ENCODE data around the gene PPP1R3A. TPM values are rescaled to one million over a fixed set of nuclear protein-coding genes. Genes with fewer than 3 reads are reported as not detected.
"Not testable (repeated sequence)": the region's sequence is repeated elsewhere in the genome, so short reads cannot be mapped to it uniquely, and the experiment has no call there.

The PPP1R3A gene
- total RNA-seq, 1 experiment from 2014 or later = 0.07 TPM

DNA sequence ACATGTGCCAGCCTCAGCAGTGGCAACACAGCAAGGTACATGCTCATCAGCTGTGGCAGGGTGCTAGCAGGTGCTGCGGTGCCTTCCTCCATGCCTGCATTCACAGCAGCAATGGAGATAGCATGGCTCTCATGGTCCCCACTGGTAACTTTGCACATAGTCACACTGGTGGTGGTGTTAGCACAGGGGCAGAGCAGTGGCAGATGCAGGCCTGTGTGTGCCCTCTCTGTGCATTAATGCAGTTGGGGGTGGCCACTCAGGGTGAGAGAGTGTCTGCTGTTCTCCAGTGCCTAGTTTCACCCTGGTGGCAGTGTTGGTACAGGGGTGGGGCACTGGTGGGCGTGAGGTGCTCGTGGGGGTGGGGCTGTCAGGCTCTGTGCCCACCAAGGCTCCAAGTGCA is 17.7 kb upstream of the PPP1R3A start (continued):
- no peak for TF ChIP-seq GRHL2 (CRISPR knock-in tag; IDR thresholded peaks at IDR 0.05; ENCODE audit: insufficient replicate concordance, severe bottlenecking)
- no peak for TF ChIP-seq GTF2I (CRISPR knock-in tag; conservative IDR thresholded peaks at IDR 0.05)
- no peak for TF ChIP-seq RELA (CRISPR knock-in tag; IDR thresholded peaks at IDR 0.05; ENCODE audit: borderline replicate concordance)
- TF ChIP-seq NFE2L1 (CRISPR knock-in tag; IDR thresholded peaks at IDR 0.05) = no peak
- no peak for TF ChIP-seq NR3C1 (CRISPR knock-in tag; conservative IDR thresholded peaks at IDR 0.05; ENCODE audit: low read depth)
- TF ChIP-seq, protein P1, sequence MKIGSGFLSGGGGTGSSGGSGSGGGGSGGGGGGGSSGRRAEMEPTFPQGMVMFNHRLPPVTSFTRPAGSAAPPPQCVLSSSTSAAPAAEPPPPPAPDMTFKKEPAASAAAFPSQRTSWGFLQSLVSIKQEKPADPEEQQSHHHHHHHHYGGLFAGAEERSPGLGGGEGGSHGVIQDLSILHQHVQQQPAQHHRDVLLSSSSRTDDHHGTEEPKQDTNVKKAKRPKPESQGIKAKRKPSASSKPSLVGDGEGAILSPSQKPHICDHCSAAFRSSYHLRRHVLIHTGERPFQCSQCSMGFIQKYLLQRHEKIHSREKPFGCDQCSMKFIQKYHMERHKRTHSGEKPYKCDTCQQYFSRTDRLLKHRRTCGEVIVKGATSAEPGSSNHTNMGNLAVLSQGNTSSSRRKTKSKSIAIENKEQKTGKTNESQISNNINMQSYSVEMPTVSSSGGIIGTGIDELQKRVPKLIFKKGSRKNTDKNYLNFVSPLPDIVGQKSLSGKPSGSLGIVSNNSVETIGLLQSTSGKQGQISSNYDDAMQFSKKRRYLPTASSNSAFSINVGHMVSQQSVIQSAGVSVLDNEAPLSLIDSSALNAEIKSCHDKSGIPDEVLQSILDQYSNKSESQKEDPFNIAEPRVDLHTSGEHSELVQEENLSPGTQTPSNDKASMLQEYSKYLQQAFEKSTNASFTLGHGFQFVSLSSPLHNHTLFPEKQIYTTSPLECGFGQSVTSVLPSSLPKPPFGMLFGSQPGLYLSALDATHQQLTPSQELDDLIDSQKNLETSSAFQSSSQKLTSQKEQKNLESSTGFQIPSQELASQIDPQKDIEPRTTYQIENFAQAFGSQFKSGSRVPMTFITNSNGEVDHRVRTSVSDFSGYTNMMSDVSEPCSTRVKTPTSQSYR (CRISPR knock-in tag; IDR thresholded peaks at IDR 0.05) = no peak
- TF ChIP-seq, protein P2, sequence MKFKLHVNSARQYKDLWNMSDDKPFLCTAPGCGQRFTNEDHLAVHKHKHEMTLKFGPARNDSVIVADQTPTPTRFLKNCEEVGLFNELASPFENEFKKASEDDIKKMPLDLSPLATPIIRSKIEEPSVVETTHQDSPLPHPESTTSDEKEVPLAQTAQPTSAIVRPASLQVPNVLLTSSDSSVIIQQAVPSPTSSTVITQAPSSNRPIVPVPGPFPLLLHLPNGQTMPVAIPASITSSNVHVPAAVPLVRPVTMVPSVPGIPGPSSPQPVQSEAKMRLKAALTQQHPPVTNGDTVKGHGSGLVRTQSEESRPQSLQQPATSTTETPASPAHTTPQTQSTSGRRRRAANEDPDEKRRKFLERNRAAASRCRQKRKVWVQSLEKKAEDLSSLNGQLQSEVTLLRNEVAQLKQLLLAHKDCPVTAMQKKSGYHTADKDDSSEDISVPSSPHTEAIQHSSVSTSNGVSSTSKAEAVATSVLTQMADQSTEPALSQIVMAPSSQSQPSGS (CRISPR knock-in tag; IDR thresholded peaks at IDR 0.05; ENCODE audit: borderline replicate concordance, low read depth) = no peak

DNA sequence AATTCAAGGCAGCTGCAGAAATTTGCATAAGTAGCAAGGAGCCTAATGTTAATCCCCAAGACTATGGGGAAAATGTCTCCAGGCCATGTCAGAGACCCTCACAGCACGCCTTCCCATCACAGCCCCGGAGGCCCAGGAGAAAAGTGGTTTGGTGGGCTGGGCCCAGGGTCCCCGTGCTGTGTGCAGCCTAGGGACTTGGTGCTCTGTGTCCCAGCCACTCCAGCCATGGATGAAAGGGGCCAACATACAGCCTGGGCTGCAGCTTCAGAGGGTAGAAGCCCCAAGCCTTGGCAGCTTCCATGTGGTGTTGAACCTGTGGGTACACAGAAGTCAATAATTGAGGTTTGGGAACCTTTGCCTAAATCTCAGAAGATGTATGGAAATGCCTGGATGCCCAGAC is 10.6 kb upstream of the PPP1R3A start:
- Mint-ChIP-seq H3K9me3 (peaks cover 41% of the 10 kb centered on the region), H3K36me3 (peaks cover 11% of the 10 kb centered on the region)
- CTCF ChIA-PET; DNase-seq (ENCODE audit: low spot score); ATAC-seq; H3K4me1 Mint-ChIP-seq; H3K27me3 Mint-ChIP-seq (ENCODE audit: low read depth); H3K4me3 Mint-ChIP-seq; POLR2A ChIA-PET; H3K27ac Mint-ChIP-seq: not testable (repeated sequence)

- Mint-ChIP-seq H3K36me3 (peaks cover 9% of the 10 kb centered on the region), H3K4me1 (0 out of 2 replicates have a peak, but pooled peaks cover 2% of the 10 kb centered on the region), H3K9me3 (peaks cover 32% of the 10 kb centered on the region), H3K27ac (no peak overlapping the region), H3K27me3 (ENCODE audit: low read depth) (no peaks in the 10 kb centered on the region), H3K4me3 (no peak overlapping the region)
- DNase-seq (ENCODE audit: low spot score) (no peak), ATAC-seq (no peak)
- ChIA-PET CTCF (no interaction called here), POLR2A (no interaction called here)
- TF ChIP-seq TCF7 (CRISPR knock-in tag; IDR thresholded peaks at IDR 0.05; ENCODE audit: low read depth) (no peak), ZNF138 (CRISPR knock-in tag; conservative IDR thresholded peaks at IDR 0.05) (no peak), NR2C2 (CRISPR knock-in tag; IDR thresholded peaks at IDR 0.05) (no peak), ESRRA (CRISPR knock-in tag; IDR thresholded peaks at IDR 0.05; ENCODE audit: borderline replicate concordance) (no peak), MXD4 (CRISPR knock-in tag; IDR thresholded peaks at IDR 0.05; ENCODE audit: borderline replicate concordance) (no peak), JAZF1 (CRISPR knock-in tag; IDR thresholded peaks at IDR 0.05) (no peak), SMAD4 (CRISPR knock-in tag; IDR thresholded peaks at IDR 0.05) (no peak), OVOL2 (CRISPR knock-in tag; IDR thresholded peaks at IDR 0.05; ENCODE audit: borderline replicate concordance) (no peak), ZNF219 (CRISPR knock-in tag; IDR thresholded peaks at IDR 0.05; ENCODE audit: borderline replicate concordance) (no peak), GRHL2 (CRISPR knock-in tag; IDR thresholded peaks at IDR 0.05; ENCODE audit: insufficient replicate concordance, severe bottlenecking) (no peak), ERG (CRISPR knock-in tag; IDR thresholded peaks at IDR 0.05) (no peak), HMGXB4 (CRISPR knock-in tag; IDR thresholded peaks at IDR 0.05) (no peak), NFYB (CRISPR knock-in tag; conservative IDR thresholded peaks at IDR 0.05; ENCODE audit: low read depth) (no peak), IRF2 (CRISPR knock-in tag; IDR thresholded peaks at IDR 0.05; ENCODE audit: borderline replicate concordance, low read depth) (no peak), ZMAT4 (CRISPR knock-in tag; IDR thresholded peaks at IDR 0.05) (no peak), TEAD4 (CRISPR knock-in tag; IDR thresholded peaks at IDR 0.05) (no peak)
- TF ChIP-seq, protein P3, sequence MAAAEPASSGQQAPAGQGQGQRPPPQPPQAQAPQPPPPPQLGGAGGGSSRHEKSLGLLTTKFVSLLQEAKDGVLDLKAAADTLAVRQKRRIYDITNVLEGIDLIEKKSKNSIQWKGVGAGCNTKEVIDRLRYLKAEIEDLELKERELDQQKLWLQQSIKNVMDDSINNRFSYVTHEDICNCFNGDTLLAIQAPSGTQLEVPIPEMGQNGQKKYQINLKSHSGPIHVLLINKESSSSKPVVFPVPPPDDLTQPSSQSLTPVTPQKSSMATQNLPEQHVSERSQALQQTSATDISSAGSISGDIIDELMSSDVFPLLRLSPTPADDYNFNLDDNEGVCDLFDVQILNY (CRISPR knock-in tag; IDR thresholded peaks at IDR 0.05) = no peak
- TF ChIP-seq, protein P4, sequence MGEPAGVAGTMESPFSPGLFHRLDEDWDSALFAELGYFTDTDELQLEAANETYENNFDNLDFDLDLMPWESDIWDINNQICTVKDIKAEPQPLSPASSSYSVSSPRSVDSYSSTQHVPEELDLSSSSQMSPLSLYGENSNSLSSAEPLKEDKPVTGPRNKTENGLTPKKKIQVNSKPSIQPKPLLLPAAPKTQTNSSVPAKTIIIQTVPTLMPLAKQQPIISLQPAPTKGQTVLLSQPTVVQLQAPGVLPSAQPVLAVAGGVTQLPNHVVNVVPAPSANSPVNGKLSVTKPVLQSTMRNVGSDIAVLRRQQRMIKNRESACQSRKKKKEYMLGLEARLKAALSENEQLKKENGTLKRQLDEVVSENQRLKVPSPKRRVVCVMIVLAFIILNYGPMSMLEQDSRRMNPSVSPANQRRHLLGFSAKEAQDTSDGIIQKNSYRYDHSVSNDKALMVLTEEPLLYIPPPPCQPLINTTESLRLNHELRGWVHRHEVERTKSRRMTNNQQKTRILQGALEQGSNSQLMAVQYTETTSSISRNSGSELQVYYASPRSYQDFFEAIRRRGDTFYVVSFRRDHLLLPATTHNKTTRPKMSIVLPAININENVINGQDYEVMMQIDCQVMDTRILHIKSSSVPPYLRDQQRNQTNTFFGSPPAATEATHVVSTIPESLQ (CRISPR knock-in tag; IDR thresholded peaks at IDR 0.05) = no peak
Measured at GRCh38 chr7:113928112-113928511, 9.3 kb upstream of the PPP1R3A start.
